SIG-M5 treated with dmso at 0.1 percent for 504 hours (cell line): ENCODE results near the gene DSCAM.

Experiments
- DNase-seq: peaks from one replicate; lab custom pipeline; 2025; ENCODE audit not compliant: unreplicated experiment; lab: John Stamatoyannopoulos, UW

DSCAM gene

DNA sequence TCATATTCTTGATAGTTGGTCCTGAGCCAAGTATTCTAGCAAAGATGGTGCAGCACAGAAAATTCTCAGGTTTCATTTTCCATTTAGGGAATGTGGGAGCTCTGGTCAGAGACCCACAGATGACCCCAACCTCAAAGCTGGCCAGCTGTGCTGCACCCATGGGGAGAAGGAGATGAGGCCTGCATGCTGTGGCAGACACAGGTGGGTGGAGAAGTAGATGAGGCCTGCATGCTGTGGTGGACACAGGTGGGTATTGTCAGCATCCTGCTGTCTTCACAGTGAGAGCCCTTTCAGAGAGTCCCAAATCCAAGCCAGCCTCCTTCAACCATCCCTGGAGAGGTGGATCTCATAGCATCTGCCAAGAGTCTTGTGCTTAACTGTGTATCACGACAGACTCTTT is 77.7 kb downstream of the DSCAM start:
- DNase-seq = no peak

DNA sequence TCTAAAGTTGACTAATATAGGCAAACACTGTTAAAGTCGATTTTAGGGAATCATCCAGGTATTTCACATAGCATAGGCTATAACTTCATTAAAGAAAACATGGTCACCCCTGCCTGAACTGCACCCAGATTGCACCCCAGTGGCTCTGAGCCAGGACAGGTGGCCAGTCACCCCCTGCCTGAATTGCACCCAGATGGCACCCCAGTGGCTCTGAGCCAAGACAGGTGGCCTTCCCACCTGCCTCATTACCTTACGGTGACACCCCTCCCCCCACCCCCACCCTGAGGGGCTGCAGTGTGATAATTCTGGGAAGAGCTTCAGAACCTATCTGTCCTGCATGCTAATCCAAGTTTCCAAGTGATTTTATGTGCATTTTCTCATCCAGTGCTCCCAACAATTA is 78.9 kb downstream of the DSCAM start:
- no peak for DNase-seq

DNA sequence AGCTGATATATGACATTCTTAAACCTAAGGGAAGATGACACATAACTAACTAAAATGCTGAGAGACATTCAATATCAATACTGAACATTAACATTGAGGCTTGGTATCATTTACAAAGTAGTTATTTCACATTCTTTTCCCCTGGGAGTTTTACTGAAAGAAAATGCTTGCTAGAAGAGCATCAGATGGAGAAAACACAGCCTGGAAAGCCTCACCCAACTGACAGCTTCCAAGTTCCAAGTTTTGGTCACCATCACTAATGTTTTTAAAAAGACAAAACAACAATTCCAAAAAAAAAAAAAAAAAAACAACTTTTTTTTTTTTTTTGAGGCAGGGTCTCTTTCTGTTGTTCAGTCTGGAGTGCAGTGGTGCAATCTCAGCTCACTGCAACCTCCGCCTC is 80.6 kb downstream of the DSCAM start:
- DNase-seq = no peak

- no peak for DNase-seq
Observed at GRCh38 chr21:40765811-40766210, 81.1 kb downstream of the DSCAM start.

DNA sequence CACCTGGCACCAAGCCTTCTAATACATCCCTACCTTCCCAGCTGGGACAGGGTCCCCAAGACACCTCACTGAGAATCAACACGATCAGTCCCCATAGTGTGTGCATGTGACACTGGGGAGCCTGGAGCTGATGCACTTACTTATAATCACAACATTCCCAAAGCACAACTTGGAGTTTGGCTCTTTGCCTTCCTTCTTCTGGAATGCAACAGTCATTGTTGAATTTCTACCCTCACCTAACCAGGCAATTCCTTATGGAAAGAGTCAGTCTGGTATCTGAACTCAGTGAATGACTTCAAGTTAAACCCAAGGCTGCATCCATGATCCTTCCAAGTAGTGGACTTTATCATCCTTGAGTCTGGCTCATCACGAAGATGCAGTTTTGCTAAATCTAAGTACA is 86.1 kb downstream of the DSCAM start:
- DNase-seq = no peak

- no peak for DNase-seq
Observed at GRCh38 chr21:40759061-40759460, 87.9 kb downstream of the DSCAM start.

- DNase-seq = no peak
Observed at GRCh38 chr21:40757366-40757765, 89.6 kb downstream of the DSCAM start.

DNA sequence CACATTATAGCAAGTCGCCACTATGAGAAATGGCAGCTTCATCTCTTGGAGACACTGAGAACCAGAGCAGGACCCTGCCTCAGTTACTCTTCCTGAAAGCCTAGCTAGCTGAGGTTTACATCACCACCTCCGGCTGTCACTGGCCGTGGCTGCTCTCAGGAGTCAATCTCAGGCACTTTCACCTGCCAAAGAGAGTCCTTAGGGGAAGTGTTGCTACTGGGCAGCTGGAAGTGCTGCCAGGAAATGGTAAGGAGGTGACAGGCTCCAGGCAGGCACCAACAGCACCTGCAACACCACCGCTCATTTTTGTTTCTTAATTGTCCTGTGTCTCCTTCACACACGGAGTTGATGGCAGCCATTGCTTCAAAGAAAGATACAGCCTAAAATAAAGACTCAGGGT is 92.5 kb downstream of the DSCAM start:
- DNase-seq = no peak

GRCh38 chr21:40753756-40754155 is 93.2 kb downstream of the DSCAM start:
- DNase-seq = no peak

DNA sequence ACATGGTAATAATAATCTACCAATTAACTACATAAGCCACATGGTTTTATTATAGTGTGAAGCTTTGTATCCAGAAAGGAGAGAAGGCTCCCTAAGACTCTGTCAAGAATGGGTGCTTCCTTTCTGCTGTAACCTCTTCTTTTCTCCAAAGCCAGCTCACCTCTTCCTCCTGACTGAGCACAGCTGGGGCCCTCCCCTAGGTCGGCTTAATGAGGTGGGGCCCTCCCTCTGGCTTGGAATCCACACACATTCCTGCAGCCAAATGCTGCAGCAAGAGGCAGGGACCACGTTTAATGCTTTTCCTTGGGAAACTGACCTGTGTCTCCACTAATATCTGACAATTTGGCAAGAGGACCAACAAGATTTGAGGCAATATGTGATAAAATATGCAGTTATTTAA is 94.8 kb downstream of the DSCAM start:
- no peak for DNase-seq

- DNase-seq = no peak
Observed at GRCh38 chr21:40751221-40751620, 95.7 kb downstream of the DSCAM start.

- no peak for DNase-seq
Observed at GRCh38 chr21:40736145-40736544, 110.8 kb downstream of the DSCAM start.

- no peak for DNase-seq
Observed at GRCh38 chr21:40733024-40733397, 113.9 kb downstream of the DSCAM start.

DNA sequence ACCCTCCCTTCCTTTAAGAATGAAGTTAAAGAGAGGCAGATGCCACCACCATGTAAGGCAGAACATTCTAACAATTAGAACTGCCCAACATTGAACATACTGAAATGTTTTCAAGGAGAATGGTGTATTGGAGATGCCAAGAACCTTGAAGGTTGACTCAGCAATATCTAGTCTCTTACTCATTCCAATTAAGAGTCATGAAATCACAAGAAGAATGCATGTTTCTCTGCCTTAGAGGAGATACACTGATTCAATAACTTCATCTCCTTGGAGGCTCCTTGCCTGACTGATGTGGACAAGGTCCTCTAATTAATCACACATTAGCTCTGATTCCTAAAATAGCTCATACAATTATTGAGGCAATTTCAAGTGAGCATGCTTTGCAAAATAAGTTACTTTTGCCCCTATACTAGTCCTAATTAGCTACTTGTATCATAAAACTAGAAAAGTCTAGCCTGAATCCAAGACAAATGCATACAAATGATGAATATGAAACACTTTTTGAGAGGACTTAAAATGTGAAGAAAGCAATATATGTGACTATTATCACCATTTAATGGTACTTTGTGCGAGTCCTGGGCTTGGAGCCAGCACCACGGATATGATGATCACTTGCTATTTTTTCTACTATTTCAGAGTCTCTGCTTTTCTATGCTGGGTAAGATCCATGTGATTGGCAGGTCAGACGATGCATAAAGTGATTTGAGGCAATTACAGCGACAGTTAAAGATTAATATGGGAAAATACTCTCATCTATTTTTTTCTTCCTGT is 114.5 kb downstream of the DSCAM start:
- no peak for DNase-seq

GRCh38 chr21:40731206-40731605 is 115.8 kb downstream of the DSCAM start:
- DNase-seq = no peak

GRCh38 chr21:40730426-40730800 is 116.5 kb downstream of the DSCAM start:
- no peak for DNase-seq

DNA sequence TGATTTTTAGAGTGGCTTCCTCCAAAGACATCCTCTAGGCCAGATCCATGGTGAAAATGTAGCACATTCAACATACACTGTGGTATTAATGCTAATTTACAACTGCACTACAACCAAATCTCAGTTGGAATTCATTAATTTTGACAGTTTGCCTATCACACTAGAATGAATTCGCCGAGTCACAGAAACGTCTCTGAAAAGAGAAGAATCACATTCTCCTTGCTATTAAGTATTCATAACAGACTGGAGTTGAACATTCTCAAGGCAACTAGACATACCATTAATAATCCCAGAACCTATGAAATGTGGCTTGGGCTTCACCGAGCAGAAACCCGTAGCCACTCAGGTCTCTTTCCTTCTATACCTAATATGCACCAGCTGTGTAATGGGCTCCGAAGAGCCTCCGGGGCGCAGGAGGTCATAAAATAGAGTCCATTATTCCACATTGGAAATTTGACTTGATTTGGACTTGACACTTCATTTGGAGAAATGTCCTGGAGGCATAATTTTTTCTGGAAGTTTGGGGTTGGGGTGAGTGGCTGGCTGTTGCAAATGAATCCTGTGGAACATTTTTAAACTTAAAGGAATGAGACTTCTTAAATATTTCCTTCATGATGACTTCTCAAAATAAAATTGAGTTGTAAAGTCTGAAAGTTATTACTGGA is 117.1 kb downstream of the DSCAM start:
- DNase-seq = no peak

GRCh38 chr21:40723966-40724365 is 123.0 kb downstream of the DSCAM start:
- DNase-seq = no peak

DNA sequence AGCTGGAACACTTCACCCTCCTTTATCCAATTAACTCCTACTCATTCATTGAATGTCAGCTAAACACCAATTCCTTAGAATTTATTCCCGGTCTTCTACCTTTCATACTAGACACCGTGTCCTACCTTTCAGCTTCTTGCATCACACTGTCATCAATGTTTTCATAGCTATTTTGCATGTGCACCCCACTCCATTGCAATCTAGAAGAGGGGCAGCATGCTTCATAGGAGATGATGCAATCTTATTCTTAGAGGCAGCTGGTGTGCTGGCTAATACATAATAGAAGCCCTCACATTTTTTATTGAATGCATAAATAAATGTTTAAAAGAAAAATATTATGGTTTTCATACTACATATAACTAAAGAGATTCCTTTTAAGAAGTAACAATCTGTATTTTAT is 123.6 kb downstream of the DSCAM start:
- no peak for DNase-seq

GRCh38 chr21:40719615-40720014 is 127.3 kb downstream of the DSCAM start:
- peak; percentile 3 for DNase-seq

DNA sequence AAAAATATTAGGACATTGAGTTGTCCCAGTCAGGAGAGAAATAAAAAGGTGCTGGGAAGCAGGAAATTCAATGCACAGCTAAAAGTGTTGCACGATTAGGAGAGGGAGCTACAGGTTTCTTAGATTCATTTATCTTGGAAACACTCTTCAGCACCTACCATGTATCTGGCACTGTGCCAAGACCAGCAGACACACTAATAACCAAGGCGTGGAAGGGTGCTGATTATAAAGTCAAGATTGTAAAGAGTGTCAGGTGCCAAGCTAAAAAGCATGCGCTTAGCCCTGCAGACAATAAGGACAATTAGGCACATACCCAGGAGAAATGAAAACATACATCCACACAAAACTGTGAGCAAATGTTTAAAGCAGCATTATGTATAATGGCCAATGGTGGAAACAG is 129.9 kb downstream of the DSCAM start:
- DNase-seq = no peak

DNA sequence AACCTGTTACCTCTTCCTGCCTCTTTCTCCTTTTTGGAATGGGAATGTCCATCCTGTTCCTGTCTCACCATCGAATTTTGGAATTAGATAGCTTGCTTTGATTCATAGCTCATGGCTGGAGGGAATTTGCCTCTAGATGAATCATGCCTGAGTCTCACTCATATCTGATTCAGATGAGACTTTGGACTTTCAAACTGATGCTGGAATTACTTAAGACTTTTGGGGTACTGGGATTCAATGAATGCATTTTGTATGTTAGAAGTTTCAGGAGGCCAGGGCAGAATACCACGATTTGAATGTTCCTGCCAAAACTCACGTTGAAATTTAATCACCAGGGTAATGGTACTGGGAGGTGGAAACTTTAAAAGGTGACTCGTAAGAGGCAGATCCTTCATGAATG is 132.4 kb downstream of the DSCAM start:
- no peak for DNase-seq

DNA sequence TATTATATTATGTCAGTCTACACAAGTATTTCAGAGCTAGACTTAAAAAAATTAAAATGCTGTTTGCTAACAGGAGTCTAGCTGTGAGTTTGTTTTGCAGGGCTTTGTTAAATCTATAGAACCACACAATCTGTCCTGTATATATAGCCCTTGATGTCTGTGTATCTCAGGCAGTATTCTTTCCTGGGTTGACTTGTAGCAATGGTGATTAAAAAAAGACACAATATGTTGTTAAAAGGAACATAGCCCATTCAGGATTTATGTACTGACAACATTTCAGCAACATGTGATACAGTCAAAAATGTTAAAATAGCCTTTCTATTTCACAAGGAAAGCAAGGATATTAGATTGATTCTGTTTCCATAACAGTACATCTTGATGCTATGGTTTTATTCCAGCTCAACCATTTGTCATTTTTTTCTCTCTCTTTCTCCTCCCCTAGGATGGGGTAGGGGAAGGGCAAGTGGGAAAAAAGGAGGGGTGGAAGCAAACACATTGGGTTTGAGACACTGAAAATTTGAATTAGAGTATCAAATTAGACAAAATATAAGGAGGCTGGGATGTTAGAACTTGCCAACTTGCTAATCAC is 139.2 kb downstream of the DSCAM start:
- DNase-seq = no peak
